ENCODE data around the gene SPOCK2. TPM values are rescaled to one million over a fixed set of nuclear protein-coding genes. Genes with fewer than 3 reads are reported as not detected.

Gene SPOCK2
- polyA plus RNA-seq, 1 donor from 2014 or later = 5.6 TPM

DNA sequence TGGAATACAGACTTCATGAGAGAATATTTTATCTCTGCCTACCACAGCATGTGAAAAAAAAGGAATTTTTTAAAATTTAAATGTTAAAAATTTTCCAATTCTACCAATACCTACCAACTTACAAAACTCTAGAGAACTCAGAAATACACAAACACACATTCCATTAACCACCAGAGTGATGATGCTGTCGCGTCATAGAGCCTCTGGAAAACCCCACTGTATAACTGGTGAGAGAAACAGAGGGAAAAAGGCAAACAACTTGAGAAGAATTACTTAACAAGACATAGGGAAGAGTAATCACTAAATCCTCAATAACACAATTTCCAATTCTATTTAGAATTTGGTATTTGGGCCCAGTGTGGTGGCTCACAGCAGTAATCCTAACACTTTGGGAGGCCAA is 6.2 kb upstream of the SPOCK2 start:
- no peaks in the 10 kb centered on the region for H4K20me1 ChIP-seq (ENCODE audit: insufficient read depth)

DNA sequence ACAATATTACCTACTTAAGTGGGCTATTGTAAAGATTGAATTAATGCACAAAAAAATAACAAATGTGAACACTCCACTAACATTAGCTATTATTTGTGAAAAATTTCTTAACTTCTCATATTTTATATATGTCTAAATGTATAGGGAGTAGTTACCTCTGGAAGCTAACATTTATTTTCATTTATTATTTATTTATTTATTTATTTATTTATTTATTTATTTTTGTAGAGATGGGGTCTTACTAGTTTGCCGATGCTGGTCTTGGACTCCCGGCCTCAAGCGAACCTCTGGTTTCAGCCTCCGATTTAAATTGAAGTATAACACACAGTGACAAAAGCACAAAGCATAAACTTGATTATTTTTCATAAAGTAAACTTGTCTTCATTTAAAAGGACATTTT is 5.1 kb upstream of the SPOCK2 start:
- H3K9me3 ChIP-seq (ENCODE audit: low read length) = no peaks in the 10 kb centered on the region
- no peak overlapping the region for H3K4me2 ChIP-seq (ENCODE audit: low read length)
- H4K20me1 ChIP-seq (ENCODE audit: insufficient read depth) = no peaks in the 10 kb centered on the region
- H3K9me2 ChIP-seq (ENCODE audit: insufficient read depth, low read length) = no peaks in the 10 kb centered on the region
- no peak overlapping the region for H3K27ac ChIP-seq (ENCODE audit: low read length)
- H3K36me3 ChIP-seq (ENCODE audit: insufficient read depth, low read length) = peaks cover 12% of the 10 kb centered on the region
- H3K9ac ChIP-seq (ENCODE audit: low read length) = no peak overlapping the region
- peaks cover 21% of the 10 kb centered on the region for H3K27me3 ChIP-seq (ENCODE audit: insufficient read depth, low read depth, low read length)
- H3K79me2 ChIP-seq (replicated peaks; ENCODE audit: insufficient read depth, low read length) = no peaks in the 10 kb centered on the region
- TF ChIP-seq, protein P1, sequence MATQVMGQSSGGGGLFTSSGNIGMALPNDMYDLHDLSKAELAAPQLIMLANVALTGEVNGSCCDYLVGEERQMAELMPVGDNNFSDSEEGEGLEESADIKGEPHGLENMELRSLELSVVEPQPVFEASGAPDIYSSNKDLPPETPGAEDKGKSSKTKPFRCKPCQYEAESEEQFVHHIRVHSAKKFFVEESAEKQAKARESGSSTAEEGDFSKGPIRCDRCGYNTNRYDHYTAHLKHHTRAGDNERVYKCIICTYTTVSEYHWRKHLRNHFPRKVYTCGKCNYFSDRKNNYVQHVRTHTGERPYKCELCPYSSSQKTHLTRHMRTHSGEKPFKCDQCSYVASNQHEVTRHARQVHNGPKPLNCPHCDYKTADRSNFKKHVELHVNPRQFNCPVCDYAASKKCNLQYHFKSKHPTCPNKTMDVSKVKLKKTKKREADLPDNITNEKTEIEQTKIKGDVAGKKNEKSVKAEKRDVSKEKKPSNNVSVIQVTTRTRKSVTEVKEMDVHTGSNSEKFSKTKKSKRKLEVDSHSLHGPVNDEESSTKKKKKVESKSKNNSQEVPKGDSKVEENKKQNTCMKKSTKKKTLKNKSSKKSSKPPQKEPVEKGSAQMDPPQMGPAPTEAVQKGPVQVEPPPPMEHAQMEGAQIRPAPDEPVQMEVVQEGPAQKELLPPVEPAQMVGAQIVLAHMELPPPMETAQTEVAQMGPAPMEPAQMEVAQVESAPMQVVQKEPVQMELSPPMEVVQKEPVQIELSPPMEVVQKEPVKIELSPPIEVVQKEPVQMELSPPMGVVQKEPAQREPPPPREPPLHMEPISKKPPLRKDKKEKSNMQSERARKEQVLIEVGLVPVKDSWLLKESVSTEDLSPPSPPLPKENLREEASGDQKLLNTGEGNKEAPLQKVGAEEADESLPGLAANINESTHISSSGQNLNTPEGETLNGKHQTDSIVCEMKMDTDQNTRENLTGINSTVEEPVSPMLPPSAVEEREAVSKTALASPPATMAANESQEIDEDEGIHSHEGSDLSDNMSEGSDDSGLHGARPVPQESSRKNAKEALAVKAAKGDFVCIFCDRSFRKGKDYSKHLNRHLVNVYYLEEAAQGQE (IDR thresholded peaks at IDR 0.05; ENCODE audit: borderline replicate concordance) = no peak
- TF ChIP-seq EP300 (conservative IDR thresholded peaks at IDR 0.05; ENCODE audit: poor library complexity, severe bottlenecking) = no peak
- no peak for TF ChIP-seq EZH2 (IDR thresholded peaks at IDR 0.05; ENCODE audit: borderline replicate concordance, insufficient read depth, low read length, poor library complexity, severe bottlenecking)
- TF ChIP-seq SMC3 (conservative IDR thresholded peaks at IDR 0.05; ENCODE audit: poor library complexity) = no peak
- TF ChIP-seq MXI1 (conservative IDR thresholded peaks at IDR 0.05; ENCODE audit: poor library complexity, severe bottlenecking) = no peak
- TF ChIP-seq, protein P2, sequence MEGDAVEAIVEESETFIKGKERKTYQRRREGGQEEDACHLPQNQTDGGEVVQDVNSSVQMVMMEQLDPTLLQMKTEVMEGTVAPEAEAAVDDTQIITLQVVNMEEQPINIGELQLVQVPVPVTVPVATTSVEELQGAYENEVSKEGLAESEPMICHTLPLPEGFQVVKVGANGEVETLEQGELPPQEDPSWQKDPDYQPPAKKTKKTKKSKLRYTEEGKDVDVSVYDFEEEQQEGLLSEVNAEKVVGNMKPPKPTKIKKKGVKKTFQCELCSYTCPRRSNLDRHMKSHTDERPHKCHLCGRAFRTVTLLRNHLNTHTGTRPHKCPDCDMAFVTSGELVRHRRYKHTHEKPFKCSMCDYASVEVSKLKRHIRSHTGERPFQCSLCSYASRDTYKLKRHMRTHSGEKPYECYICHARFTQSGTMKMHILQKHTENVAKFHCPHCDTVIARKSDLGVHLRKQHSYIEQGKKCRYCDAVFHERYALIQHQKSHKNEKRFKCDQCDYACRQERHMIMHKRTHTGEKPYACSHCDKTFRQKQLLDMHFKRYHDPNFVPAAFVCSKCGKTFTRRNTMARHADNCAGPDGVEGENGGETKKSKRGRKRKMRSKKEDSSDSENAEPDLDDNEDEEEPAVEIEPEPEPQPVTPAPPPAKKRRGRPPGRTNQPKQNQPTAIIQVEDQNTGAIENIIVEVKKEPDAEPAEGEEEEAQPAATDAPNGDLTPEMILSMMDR (IDR thresholded peaks at IDR 0.05; ENCODE audit: poor library complexity, severe bottlenecking) = no peak
- TF ChIP-seq TAF1 (IDR thresholded peaks at IDR 0.05; ENCODE audit: low read depth) = no peak
- no peak for TF ChIP-seq POLR2AphosphoS5 (IDR thresholded peaks at IDR 0.05)
- no peak for TF ChIP-seq RAD21 (conservative IDR thresholded peaks at IDR 0.05)
- H3F3A ChIP-seq (ENCODE audit: insufficient read depth, low read length, poor library complexity, severe bottlenecking) = no peaks in the 10 kb centered on the region
- H2AFZ ChIP-seq (ENCODE audit: low read depth, low read length) = no peak overlapping the region
- no peak overlapping the region for H3K4me3 ChIP-seq (ENCODE audit: low read length)

More for the DNA sequence above, 6.2 kb upstream of the SPOCK2 start:
- H3F3A ChIP-seq (ENCODE audit: insufficient read depth, low read length, poor library complexity, severe bottlenecking) = peaks cover 2% of the 10 kb centered on the region
- H3K36me3 ChIP-seq (ENCODE audit: insufficient read depth, low read length) = peaks cover 12% of the 10 kb centered on the region
- H3K9me2 ChIP-seq (ENCODE audit: insufficient read depth, low read length) = no peaks in the 10 kb centered on the region
- H3K9ac ChIP-seq (ENCODE audit: low read length) = no peak overlapping the region
- H3K27ac ChIP-seq (ENCODE audit: low read length) = no peak overlapping the region
- H3K79me2 ChIP-seq (replicated peaks; ENCODE audit: insufficient read depth, low read length) = no peaks in the 10 kb centered on the region
- H3K27me3 ChIP-seq (ENCODE audit: insufficient read depth, low read depth, low read length) = peaks cover 10% of the 10 kb centered on the region
- H2AFZ ChIP-seq (ENCODE audit: low read depth, low read length) = no peak overlapping the region
- no peak overlapping the region for H3K4me3 ChIP-seq (ENCODE audit: low read length)
- no peaks in the 10 kb centered on the region for H3K9me3 ChIP-seq (ENCODE audit: low read length)
- H3K4me2 ChIP-seq (ENCODE audit: low read length) = no peak overlapping the region
- no peak for TF ChIP-seq TAF1 (IDR thresholded peaks at IDR 0.05; ENCODE audit: low read depth)
- TF ChIP-seq, protein P1 (IDR thresholded peaks at IDR 0.05; ENCODE audit: borderline replicate concordance) = no peak
- TF ChIP-seq EZH2 (IDR thresholded peaks at IDR 0.05; ENCODE audit: borderline replicate concordance, insufficient read depth, low read length, poor library complexity, severe bottlenecking) = no peak
- TF ChIP-seq, protein P2 (IDR thresholded peaks at IDR 0.05; ENCODE audit: poor library complexity, severe bottlenecking) = no peak
- TF ChIP-seq MXI1 (conservative IDR thresholded peaks at IDR 0.05; ENCODE audit: poor library complexity, severe bottlenecking) = no peak
- no peak for TF ChIP-seq EP300 (conservative IDR thresholded peaks at IDR 0.05; ENCODE audit: poor library complexity, severe bottlenecking)
- no peak for TF ChIP-seq SMC3 (conservative IDR thresholded peaks at IDR 0.05; ENCODE audit: poor library complexity)
- no peak for TF ChIP-seq RAD21 (conservative IDR thresholded peaks at IDR 0.05)
- no peak for TF ChIP-seq POLR2AphosphoS5 (IDR thresholded peaks at IDR 0.05)
